HG02588 (cell line): ENCODE measurements around the gene DCAF11.

Experiments used
- ATAC-seq: cut with Tn5 transposase; IDR thresholded peaks from one replicate; pipeline ENCODE4 v1.9.1; 2021; ENCODE audit warnings: mild to moderate bottlenecking, moderate library complexity; ENCODE audit not compliant: unreplicated experiment

The DCAF11 gene

GRCh38 chr14:24156840-24157239 lies 42.3 kb downstream of the DCAF11 start:
- ATAC-seq: no peak

GRCh38 chr14:24157331-24157730 lies 42.8 kb downstream of the DCAF11 start:
- no peak for ATAC-seq

GRCh38 chr14:24159777-24160498 lies 45.4 kb downstream of the DCAF11 start:
- no peak for ATAC-seq

GRCh38 chr14:24160499-24160849 lies 45.9 kb downstream of the DCAF11 start:
- peak; percentile 4 for ATAC-seq

GRCh38 chr14:24160850-24161804 lies 46.5 kb downstream of the DCAF11 start, which contains the start of gene IRF9:
Gene IRF9, plus strand, starts transcription at chr14:24161265. Its CDS starts 880 bp downstream, at chr14:24162145.
- peak; percentile 75 for ATAC-seq

- no peak for ATAC-seq
Observed at GRCh38 chr14:24162093-24162492, 47.5 kb downstream of the DCAF11 start.

- ATAC-seq: no peak
Observed at GRCh38 chr14:24164518-24164991, 50.0 kb downstream of the DCAF11 start.

- ATAC-seq: no peak
Observed at GRCh38 chr14:24165785-24166184, 51.2 kb downstream of the DCAF11 start.

GRCh38 chr14:24167469-24168114 lies 53.0 kb downstream of the DCAF11 start:
- ATAC-seq: no peak

GRCh38 chr14:24171422-24172260 lies 57.1 kb downstream of the DCAF11 start, which contains the start of gene REC8:
Gene REC8, plus strand, starts transcription at chr14:24172080. Its CDS starts 473 bp downstream, at chr14:24172553.
- peak; percentile 83 for ATAC-seq

GRCh38 chr14:24172261-24172860 lies 57.8 kb downstream of the DCAF11 start:
- ATAC-seq: no peak

GRCh38 chr14:24172871-24173281 lies 58.3 kb downstream of the DCAF11 start:
- ATAC-seq: no peak
